K562 (cell line): ENCODE results near the gene BRWD1. TPM values are rescaled to one million over a fixed set of nuclear protein-coding genes. Genes with fewer than 3 reads are reported as not detected.
A peak's percentile ranks its signal among the peaks of the same experiment; 100 is the strongest.

Experiments used
- CEBPZ ChIP-seq: fragments of 150-350 bp; IDR thresholded peaks from 2 replicates; pipeline ENCODE4 v1.6.1; 2014; ENCODE audit warnings: low read depth, mild to moderate bottlenecking, low read length, borderline replicate concordance
- ETS2 ChIP-seq: IDR thresholded peaks from 2 replicates; pipeline ENCODE4 v1.6.1; 2016; ENCODE audit warnings: borderline replicate concordance, missing genetic modification characterization, mild to moderate bottlenecking, moderate library complexity, missing compliant biosample characterization; ENCODE audit not compliant: poor library complexity, severe bottlenecking
- RHOXF2B ChIP-seq: fragments of 250-450 bp; sonication (Bioruptor Pico); conservative IDR thresholded peaks from 2 replicates; pipeline ENCODE4 v1.5.1; 2021
- TAF7 ChIP-seq: fragments of 450-650 bp; IDR thresholded peaks from 2 replicates; pipeline ENCODE4 v1.6.1; 2016; ENCODE audit warnings: missing genetic modification characterization, missing compliant biosample characterization
- ZNF124 ChIP-seq: sonication (generic); formaldehyde crosslinking; IDR thresholded peaks from 2 replicates; pipeline ENCODE4 v1.8.1; 2022; ENCODE audit warnings: missing genetic modification reagents
- ZNF232 ChIP-seq: sonication (generic); formaldehyde crosslinking; IDR thresholded peaks from 2 replicates; pipeline ENCODE4 v1.8.0; 2022; ENCODE audit warnings: mild to moderate bottlenecking, missing genetic modification reagents
- polyA plus RNA-seq, 8 experiments: library from polyadenylated mRNA; depleted of rRNA in 4 of 8; stranded (reverse) in 5 of 8; unstranded in 3 of 8; fragments of >200 nt; fragmentation: Nextera tagmentation in 2 of 8; fragmentation: Illumina TruSeq in 1 of 8; extraction: Ambion mirVana in 2 of 8; extraction: Trizol in 1 of 8; gene quantifications; 2 replicates each; pipeline versions ENCODE4 v1.2.1 to v1.2.3, GENCODE V29; 2011 to 2014; ENCODE audit warnings: inconsistent platforms in 1 of 8, missing spikeins in 1 of 8
- total RNA-seq, 7 experiments: library from RNA; depleted of rRNA in 6 of 7; stranded (reverse); fragments of >200 nt in 6 of 7; fragmentation: Illumina TruSeq in 2 of 7; extraction: Trizol in 2 of 7; gene quantifications; 2 replicates each; pipeline versions ENCODE4 v1.2.1 to v1.2.3, GENCODE V29; 2011 to 2021; ENCODE audit warnings: low replicate concordance in 1 of 7

The BRWD1 gene
- total and polyA plus RNA-seq, 9 of the 15 experiments (the other 6 are each of a cell fraction or from before 2014, with no cell fraction given): 10.1 to 60.2 (median 34.1) TPM

GRCh38 chr21:39349211-39350093 is 36.0 kb upstream of the BRWD1 start (continued):
- no peak for TF ChIP-seq CEBPZ
- no peak for TF ChIP-seq ETS2
- TF ChIP-seq ZNF124 (CRISPR knock-in tag): no peak
- 0 out of 2 replicates have a peak, but pooled peaks have one; percentile 51 for TF ChIP-seq RHOXF2B (CRISPR knock-in tag)
- no peak for TF ChIP-seq ZNF232 (CRISPR knock-in tag)
- peak; percentile 89 for TF ChIP-seq TAF7
